Upper lobe of left lung (tissue), 4 donors: Measurements from ENCODE around the gene CHST6.

Experiments
- EP300 ChIP-seq, 4 donors: sonication (generic); formaldehyde crosslinking; IDR thresholded peaks; one replicate each; pipeline ENCODE4 v1.5.1; 2017; ENCODE audit warnings: antibody characterized with exemption in 4 of 4, control low read depth in 2 of 4
- POLR2A ChIP-seq, 4 donors: fragments of 450-650 bp; IDR thresholded peaks; one replicate each; pipeline ENCODE4 v1.5.1; 2016 to 2017; ENCODE audit warnings: antibody characterized with exemption in 4 of 4, mild to moderate bottlenecking in 2 of 4
- TF ChIP-seq, protein P1 (sequence below), 6 experiments: fragments of 450-650 bp in 4 of 6; fragments of 200-600 bp in 2 of 6; sonication (generic) in 2 of 6; IDR thresholded peaks; one replicate each; pipeline ENCODE4 v1.5.1; 2016 to 2019; ENCODE audit warnings: antibody characterized with exemption in 6 of 6

DNA sequence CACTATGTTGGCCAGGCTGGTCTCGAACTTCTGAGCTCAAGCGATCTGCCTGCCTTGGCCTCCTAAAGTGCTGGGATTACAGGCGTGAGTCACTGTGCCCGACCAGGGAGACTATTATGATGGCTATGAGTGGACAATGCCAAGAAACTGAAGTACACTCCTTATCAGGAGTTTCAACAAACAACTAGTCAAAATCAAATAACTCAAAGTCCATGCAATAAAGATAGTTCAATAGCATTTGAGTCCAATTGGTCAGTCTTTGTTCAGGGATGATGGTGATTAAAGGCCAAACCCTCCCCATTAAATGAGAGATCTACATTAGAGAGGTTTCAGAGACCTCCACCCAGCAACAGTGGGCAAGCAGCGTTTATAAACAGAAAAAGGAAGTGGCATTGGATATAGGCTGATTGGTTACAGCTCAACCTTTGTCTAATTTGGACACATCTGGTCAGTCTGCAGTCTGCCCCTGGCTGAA lies 32.6 kb upstream of the CHST6 start:
- TF ChIP-seq, protein P1, sequence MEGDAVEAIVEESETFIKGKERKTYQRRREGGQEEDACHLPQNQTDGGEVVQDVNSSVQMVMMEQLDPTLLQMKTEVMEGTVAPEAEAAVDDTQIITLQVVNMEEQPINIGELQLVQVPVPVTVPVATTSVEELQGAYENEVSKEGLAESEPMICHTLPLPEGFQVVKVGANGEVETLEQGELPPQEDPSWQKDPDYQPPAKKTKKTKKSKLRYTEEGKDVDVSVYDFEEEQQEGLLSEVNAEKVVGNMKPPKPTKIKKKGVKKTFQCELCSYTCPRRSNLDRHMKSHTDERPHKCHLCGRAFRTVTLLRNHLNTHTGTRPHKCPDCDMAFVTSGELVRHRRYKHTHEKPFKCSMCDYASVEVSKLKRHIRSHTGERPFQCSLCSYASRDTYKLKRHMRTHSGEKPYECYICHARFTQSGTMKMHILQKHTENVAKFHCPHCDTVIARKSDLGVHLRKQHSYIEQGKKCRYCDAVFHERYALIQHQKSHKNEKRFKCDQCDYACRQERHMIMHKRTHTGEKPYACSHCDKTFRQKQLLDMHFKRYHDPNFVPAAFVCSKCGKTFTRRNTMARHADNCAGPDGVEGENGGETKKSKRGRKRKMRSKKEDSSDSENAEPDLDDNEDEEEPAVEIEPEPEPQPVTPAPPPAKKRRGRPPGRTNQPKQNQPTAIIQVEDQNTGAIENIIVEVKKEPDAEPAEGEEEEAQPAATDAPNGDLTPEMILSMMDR (IDR thresholded peaks at IDR 0.05) = no peak
- TF ChIP-seq POLR2A (IDR thresholded peaks at IDR 0.05) (no peak), EP300 (IDR thresholded peaks at IDR 0.05) (no peak)
